Right lobe of liver (tissue), 6 donors: Measurements from ENCODE around the gene CLNK. TPM values are rescaled to one million over a fixed set of nuclear protein-coding genes. Genes with fewer than 3 reads are reported as not detected.
"Not testable (repeated sequence)": the region's sequence is repeated elsewhere in the genome, so short reads cannot be mapped to it uniquely, and the experiment has no call there.

ENCODE experiments used
- ATAC-seq, 4 donors: fragments of 200-7000 bp; cut with Tn5 transposase; one replicate each; pipeline ENCODE4 v1.9.1; 2020; ENCODE audit warnings: mild to moderate bottlenecking in 4 of 4, moderate library complexity in 4 of 4
- DNase-seq, 3 donors: peaks; one replicate each; pipeline ENCODE4 v3.0.0-alpha.2; 2020
- H3K27ac ChIP-seq, 3 donors: fragments of 200-600 bp; one replicate each; pipeline ENCODE4 v1.8.0; 2022
- H3K27me3 ChIP-seq, 2 donors: fragments of 200-600 bp; one replicate each; pipeline ENCODE4 v1.8.0; 2022
- H3K36me3 ChIP-seq, 4 donors: fragments of 200-600 bp; sonication (generic) in 1 of 4; one replicate each; pipeline versions ENCODE4 v1.5.1 to v1.8.0; 2017 to 2022; ENCODE audit warnings: control low read depth in 1 of 4
- H3K4me1 ChIP-seq, 4 donors: fragments of 200-600 bp; sonication (generic) in 1 of 4; one replicate each; pipeline versions ENCODE4 v1.5.1 to v1.8.0; 2017 to 2022; ENCODE audit warnings: control low read depth in 1 of 4
- H3K4me3 ChIP-seq, 3 donors: fragments of 200-600 bp; one replicate each; pipeline ENCODE4 v1.8.0; 2022
- H3K9me3 ChIP-seq, 4 donors: fragments of 200-600 bp; sonication (generic) in 1 of 4; one replicate each; pipeline versions ENCODE4 v1.5.1 to v1.8.0; 2017 to 2022; ENCODE audit warnings: control low read depth in 1 of 4
- POLR2A ChIP-seq: fragments of 450-650 bp; IDR thresholded peaks from one replicate; pipeline ENCODE4 v1.6.1; 2017; ENCODE audit warnings: antibody characterized with exemption, mild to moderate bottlenecking
- WGBS: methylation state at CpG from one replicate; pipeline ENCODE4 v1.1.6; 2018; ENCODE audit warnings: low coverage, low lambda C conversion rate; ENCODE audit not compliant: insufficient coverage; ENCODE audit errors: missing lambda C conversion rate; 5-methylcytosine and 5-hydroxymethylcytosine counted together
- intact Hi-C, 2 donors: fragments of 100-400 bp; cut with DNase I; formaldehyde crosslinking; loops; one replicate each; pipeline versions ENCODE4 v1.11.2 to v1.14.1; 2022
- total RNA-seq, 6 experiments: library from RNA; depleted of rRNA in 2 of 6; stranded (reverse); fragments of >200 nt in 2 of 6; fragmentation: NEBNext Ultra II Directional in 3 of 6; extraction: Animal tissue kit (Norgen Biotek cat#: 25700) in 3 of 6; gene quantifications; one replicate each; pipeline versions ENCODE4 v1.1.0 to v1.2.4, GENCODE V29; 2016 to 2023
- TF ChIP-seq, protein P1 (sequence below), 4 donors: fragments of 200-600 bp in 3 of 4; fragments of 450-650 bp in 1 of 4; IDR thresholded peaks; one replicate each; pipeline versions ENCODE4 v1.5.1 to v1.8.0; 2016 to 2022; ENCODE audit warnings: antibody characterized with exemption in 4 of 4, mild to moderate bottlenecking in 2 of 4
- donor health status: DM: no; HTN: yes; CAD: no.
- donor health status: DM: no; HTN: no; CAD: no.
- donor health status: DM: no; HTN: no; CAD: no.
- donor health status: DM: no; HTN: yes; CAD: no.
- donor health status: DM: no; HTN: yes; CAD: no.

Gene CLNK
- total RNA-seq, 6 experiments from 2014 or later: not detected

DNA sequence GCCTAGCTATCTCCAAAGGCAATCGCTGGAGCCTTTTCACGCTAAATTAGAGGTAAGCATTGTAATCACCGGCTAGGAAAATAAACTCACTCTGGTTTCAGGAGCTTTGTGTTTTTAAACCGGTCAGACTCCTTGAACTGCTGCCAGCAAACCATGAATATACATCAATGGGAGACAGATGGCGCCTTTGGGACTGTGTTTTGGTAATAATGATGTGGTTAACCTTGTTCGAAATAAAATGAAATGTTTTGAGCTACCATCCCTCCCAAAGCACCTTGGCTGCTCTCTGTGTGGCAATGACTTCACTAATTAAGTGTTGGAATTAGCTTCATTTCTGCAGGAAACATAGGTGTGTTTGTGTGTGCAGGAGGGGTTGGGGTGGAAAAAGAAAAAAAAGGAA lies 65.3 kb downstream of the CLNK start:
- no peak for ATAC-seq
- Histone ChIP-seq H3K27me3 (no peaks in the 10 kb centered on the region), H3K4me1 (no peaks in the 10 kb centered on the region), H3K36me3 (no peaks in the 10 kb centered on the region), H3K4me3 (no peak overlapping the region), H3K27ac (no peak overlapping the region), H3K9me3 (no peaks in the 10 kb centered on the region)
- WGBS: 35% methylated on average over 6 of the region's 6 CpGs
- TF ChIP-seq, protein P1, sequence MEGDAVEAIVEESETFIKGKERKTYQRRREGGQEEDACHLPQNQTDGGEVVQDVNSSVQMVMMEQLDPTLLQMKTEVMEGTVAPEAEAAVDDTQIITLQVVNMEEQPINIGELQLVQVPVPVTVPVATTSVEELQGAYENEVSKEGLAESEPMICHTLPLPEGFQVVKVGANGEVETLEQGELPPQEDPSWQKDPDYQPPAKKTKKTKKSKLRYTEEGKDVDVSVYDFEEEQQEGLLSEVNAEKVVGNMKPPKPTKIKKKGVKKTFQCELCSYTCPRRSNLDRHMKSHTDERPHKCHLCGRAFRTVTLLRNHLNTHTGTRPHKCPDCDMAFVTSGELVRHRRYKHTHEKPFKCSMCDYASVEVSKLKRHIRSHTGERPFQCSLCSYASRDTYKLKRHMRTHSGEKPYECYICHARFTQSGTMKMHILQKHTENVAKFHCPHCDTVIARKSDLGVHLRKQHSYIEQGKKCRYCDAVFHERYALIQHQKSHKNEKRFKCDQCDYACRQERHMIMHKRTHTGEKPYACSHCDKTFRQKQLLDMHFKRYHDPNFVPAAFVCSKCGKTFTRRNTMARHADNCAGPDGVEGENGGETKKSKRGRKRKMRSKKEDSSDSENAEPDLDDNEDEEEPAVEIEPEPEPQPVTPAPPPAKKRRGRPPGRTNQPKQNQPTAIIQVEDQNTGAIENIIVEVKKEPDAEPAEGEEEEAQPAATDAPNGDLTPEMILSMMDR (IDR thresholded peaks at IDR 0.05): no peak
- no peak for TF ChIP-seq POLR2A
- DNase-seq: no peak
- intact Hi-C loops: no loop called here

DNA sequence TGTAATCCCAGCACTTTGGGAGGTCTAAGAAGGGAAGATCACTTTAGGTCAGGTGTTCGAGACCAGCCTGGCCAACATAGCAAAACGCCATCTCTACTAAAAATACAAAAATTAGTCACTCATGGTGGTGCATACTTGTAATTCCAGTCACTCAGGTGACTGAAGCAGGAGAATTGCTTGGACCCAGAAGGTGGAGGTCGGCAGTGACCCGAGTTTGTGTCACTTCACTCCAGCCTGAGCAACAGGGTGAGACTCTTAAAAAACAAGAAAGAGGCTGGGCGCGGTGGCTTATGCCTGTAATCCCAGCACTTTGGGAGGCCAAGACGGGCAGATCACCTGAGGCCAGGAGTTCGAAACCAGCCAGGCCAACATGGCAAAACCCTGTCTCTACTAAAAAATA lies 69.6 kb downstream of the CLNK start:
- H3K4me1 ChIP-seq, ATAC-seq, intact Hi-C loops, H3K9me3 ChIP-seq, H3K27ac ChIP-seq, H3K36me3 ChIP-seq, H3K4me3 ChIP-seq, DNase-seq, H3K27me3 ChIP-seq: not testable (repeated sequence)
- WGBS: 80% methylated on average over 8 of the region's 8 CpGs

DNA sequence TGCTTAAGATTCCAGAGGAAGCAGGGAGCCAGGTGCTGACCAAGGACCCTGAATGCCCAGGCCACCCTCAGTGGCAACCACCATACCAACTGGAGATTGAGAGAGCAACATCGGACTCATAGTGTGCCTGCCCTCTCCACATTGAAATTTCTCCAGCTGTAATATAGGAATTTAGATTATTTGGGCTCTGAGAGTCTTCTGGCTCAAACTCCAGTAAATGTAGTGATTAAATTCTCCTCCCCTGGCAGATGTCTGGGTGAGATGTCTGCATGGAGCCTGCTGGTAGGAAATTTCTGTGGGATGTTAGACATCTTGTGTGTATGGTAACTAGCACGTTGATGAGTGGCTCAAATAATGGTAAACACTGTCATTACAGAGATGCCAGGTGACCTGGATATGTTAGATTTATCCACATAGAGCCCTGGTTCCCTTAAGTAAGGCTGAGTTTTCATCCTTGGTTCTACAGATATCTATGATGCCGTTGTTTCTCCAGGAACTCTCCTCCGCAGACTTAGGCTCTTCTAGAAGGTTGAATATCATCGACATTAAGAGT lies 70.6 kb downstream of the CLNK start:
- no peak overlapping the region for H3K27ac ChIP-seq
- H3K4me1 ChIP-seq: no peaks in the 10 kb centered on the region
- intact Hi-C loops: no loop called here
- H3K36me3 ChIP-seq: no peaks in the 10 kb centered on the region
- ATAC-seq: no peak
- WGBS: 60% methylated on average over 1 of the region's 5 CpGs
- no peak overlapping the region for H3K4me3 ChIP-seq
- H3K9me3 ChIP-seq: no peaks in the 10 kb centered on the region
- H3K27me3 ChIP-seq: no peaks in the 10 kb centered on the region
- no peak for TF ChIP-seq POLR2A
- TF ChIP-seq, protein P1 (IDR thresholded peaks at IDR 0.05): no peak
- no peak for DNase-seq

DNA sequence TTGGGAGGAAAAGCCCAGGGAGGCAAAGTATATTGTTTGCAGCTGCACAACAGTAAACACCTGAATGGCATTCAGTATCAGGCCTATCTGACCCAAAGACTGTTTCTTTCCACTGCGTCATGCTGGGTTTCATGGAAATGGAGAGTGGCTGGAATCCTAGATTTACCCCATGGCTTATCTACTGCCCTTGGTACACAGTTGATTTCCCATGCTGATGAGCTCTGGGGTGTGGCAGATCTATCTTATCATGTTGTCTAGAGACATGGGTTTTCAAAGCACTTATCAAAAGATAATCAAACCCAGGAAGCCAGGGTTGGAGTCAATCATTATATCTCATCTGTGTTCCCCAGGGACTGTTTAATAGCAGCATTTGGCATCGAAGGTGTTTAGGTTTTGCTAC lies 72.1 kb downstream of the CLNK start:
- WGBS: 76% methylated on average over 2 of the region's 2 CpGs
- TF ChIP-seq, protein P1 (IDR thresholded peaks at IDR 0.05): no peak
- TF ChIP-seq POLR2A: no peak
- H3K27ac ChIP-seq: no peak overlapping the region
- DNase-seq (no peak), ATAC-seq (no peak)
- no peak overlapping the region for H3K4me3 ChIP-seq
- H3K27me3 ChIP-seq: no peaks in the 10 kb centered on the region
- no peaks in the 10 kb centered on the region for H3K36me3 ChIP-seq
- no peaks in the 10 kb centered on the region for H3K9me3 ChIP-seq
- no peaks in the 10 kb centered on the region for H3K4me1 ChIP-seq
- intact Hi-C loops: no loop called here

DNA sequence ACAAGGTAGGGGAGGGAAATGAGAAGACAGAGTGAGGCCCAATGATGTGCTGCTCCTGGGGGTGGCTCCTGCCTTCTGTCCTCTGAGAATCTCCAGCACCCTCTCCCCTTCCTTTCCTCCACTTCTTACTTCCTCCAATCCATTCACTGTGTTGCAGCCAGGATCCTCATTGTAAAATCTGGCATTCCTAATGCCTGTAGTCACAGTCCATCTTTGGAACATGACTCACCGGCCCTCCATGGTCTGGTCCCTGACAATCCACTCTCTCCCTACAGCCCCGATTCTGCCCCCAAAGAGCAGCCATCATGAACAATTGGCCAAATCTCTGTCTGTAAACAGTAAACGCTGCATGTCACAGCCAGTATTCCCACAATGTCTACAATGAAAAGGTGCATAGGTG lies 72.9 kb downstream of the CLNK start:
- no peak for DNase-seq
- no peak for ATAC-seq
- WGBS: 68% methylated on average over 3 of the region's 3 CpGs
- no peak overlapping the region for H3K4me3 ChIP-seq
- H3K27me3 ChIP-seq: no peaks in the 10 kb centered on the region
- no peaks in the 10 kb centered on the region for H3K4me1 ChIP-seq
- H3K9me3 ChIP-seq: no peaks in the 10 kb centered on the region
- TF ChIP-seq, protein P1 (IDR thresholded peaks at IDR 0.05): no peak
- TF ChIP-seq POLR2A: no peak
- H3K27ac ChIP-seq: no peak overlapping the region
- intact Hi-C loops: no loop called here
- H3K36me3 ChIP-seq: no peaks in the 10 kb centered on the region
